Brain microvascular endothelial cell (primary cell): ENCODE results near the gene DLGAP1.
"Not testable (repeated sequence)": the region's sequence is repeated elsewhere in the genome, so short reads cannot be mapped to it uniquely, and the experiment has no call there.

Experiments
- DNase-seq: peaks from one replicate; pipeline ENCODE4 v3.0.0-alpha.2; 2020
- H3K27ac ChIP-seq: fragments of 250-450 bp; sonication (Bioruptor Pico); 2 replicates; pipeline ENCODE4 v1.5.1; 2020; ENCODE audit warnings: mild to moderate bottlenecking, moderate library complexity
- H3K27me3 ChIP-seq: fragments of 250-450 bp; sonication (Bioruptor Pico); replicated peaks from 2 replicates; pipeline ENCODE4 v1.5.1; 2020; ENCODE audit warnings: mild to moderate bottlenecking
- H3K36me3 ChIP-seq: fragments of 250-450 bp; sonication (Bioruptor Pico); replicated peaks from 2 replicates; pipeline ENCODE4 v1.5.1; 2020; ENCODE audit warnings: mild to moderate bottlenecking
- H3K4me3 ChIP-seq: 2 replicates; pipeline ENCODE4 v1.5.1; 2011; ENCODE audit warnings: low read depth, mild to moderate bottlenecking, control low read depth, low read length, moderate library complexity
- CTCF ChIP-seq: IDR thresholded peaks from 2 replicates; pipeline ENCODE4 v1.5.1; 2011; ENCODE audit warnings: low read depth, mild to moderate bottlenecking, moderate library complexity, low read length, control low read depth, inconsistent platforms; ENCODE audit errors: missing control alignments
- in situ Hi-C: cut with HindIII; loops from 2 replicates; pipeline ENCODE4 v1.10.0; 2017; ENCODE audit warnings: low sequenced_read_pairs, low pct_ligation_motif_present

Gene DLGAP1

GRCh38 chr18:3604498-3605408 is 850.4 kb downstream of the DLGAP1 start:
- peak; percentile 85 for DNase-seq
- TF ChIP-seq CTCF = no peak
- Histone ChIP-seq H3K27me3 (no peaks in the 10 kb centered on the region), H3K36me3 (no peaks in the 10 kb centered on the region), H3K4me3 (peak overlapping the region; percentile 52), H3K27ac (peak overlapping the region; percentile 97)
- in situ Hi-C loops = no loop called here

- DNase-seq = no peak
- in situ Hi-C loops = no loop called here
- Histone ChIP-seq H3K4me3 (peak overlapping the region; percentile 52), H3K36me3 (no peaks in the 10 kb centered on the region), H3K27ac (peak overlapping the region; percentile 97), H3K27me3 (no peaks in the 10 kb centered on the region)
- TF ChIP-seq CTCF = no peak
Observed at GRCh38 chr18:3604235-3604497, 850.9 kb downstream of the DLGAP1 start.

- Histone ChIP-seq H3K27ac (peak overlapping the region; percentile 97), H3K36me3 (no peaks in the 10 kb centered on the region), H3K4me3 (peak overlapping the region; percentile 52), H3K27me3 (no peaks in the 10 kb centered on the region)
- TF ChIP-seq CTCF = no peak
- peak; percentile 88 for DNase-seq
- in situ Hi-C loops = no loop called here
Observed at GRCh38 chr18:3603421-3604234, 851.5 kb downstream of the DLGAP1 start.

- H3K36me3 ChIP-seq, in situ Hi-C loops, H3K4me3 ChIP-seq, DNase-seq, H3K27me3 ChIP-seq, H3K27ac ChIP-seq: not testable (repeated sequence)
Observed at GRCh38 chr18:3601106-3601755, 853.9 kb downstream of the DLGAP1 start.

- no peak for TF ChIP-seq CTCF
- no peak for DNase-seq
- in situ Hi-C loops = no loop called here
- H3K36me3 ChIP-seq = peaks cover 4% of the 10 kb centered on the region
- H3K27ac ChIP-seq = no peak overlapping the region
- no peak overlapping the region for H3K4me3 ChIP-seq
- no peaks in the 10 kb centered on the region for H3K27me3 ChIP-seq
Observed at GRCh38 chr18:3599861-3600260, 855.2 kb downstream of the DLGAP1 start.

GRCh38 chr18:3599195-3599594 is 855.9 kb downstream of the DLGAP1 start:
- H3K27ac ChIP-seq = no peak overlapping the region

More at GRCh38 chr18:3599195-3599594, 855.9 kb downstream of the DLGAP1 start:
- DNase-seq = no peak
- Histone ChIP-seq H3K36me3 (peaks cover 4% of the 10 kb centered on the region), H3K4me3 (no peak overlapping the region), H3K27me3 (no peaks in the 10 kb centered on the region)
- in situ Hi-C loops = no loop called here
- no peak for TF ChIP-seq CTCF
